Measurements from ENCODE around the gene FAXDC2.
"Not testable (repeated sequence)": the region's sequence is repeated elsewhere in the genome, so short reads cannot be mapped to it uniquely, and the experiment has no call there.

The FAXDC2 gene

GRCh38 chr5:154862766-154863165, 12.4 kb upstream of the FAXDC2 start:
- DNase-seq (ENCODE audit: extremely low read depth in 1 of 2, low read depth in 1 of 2), result no peak

DNA sequence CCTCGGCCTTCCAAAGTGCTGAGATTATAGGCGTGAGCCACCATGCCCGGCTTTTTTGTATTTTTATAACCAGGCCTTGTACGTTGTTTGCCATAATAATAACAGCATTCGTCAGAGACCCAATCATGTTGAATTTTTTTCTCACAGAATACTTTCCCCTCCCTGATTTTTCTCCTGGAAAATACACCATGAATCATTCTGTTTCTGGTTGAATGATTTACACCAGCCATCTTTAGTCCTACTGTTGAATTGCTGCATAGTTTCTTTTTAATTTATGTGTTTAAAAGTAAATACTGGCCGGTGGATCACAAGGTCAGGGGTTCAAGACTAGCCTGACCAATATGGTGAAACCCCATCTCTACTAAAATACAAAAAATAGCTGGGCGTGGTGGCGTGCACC, 11.5 kb upstream of the FAXDC2 start:
- DNase-seq (ENCODE audit: extremely low read depth in 1 of 2, low read depth in 1 of 2), result no peak

- DNase-seq (ENCODE audit: extremely low read depth in 1 of 2, low read depth in 1 of 2), result no peak
Measured at GRCh38 chr5:154860765-154861164, 10.4 kb upstream of the FAXDC2 start.

DNA sequence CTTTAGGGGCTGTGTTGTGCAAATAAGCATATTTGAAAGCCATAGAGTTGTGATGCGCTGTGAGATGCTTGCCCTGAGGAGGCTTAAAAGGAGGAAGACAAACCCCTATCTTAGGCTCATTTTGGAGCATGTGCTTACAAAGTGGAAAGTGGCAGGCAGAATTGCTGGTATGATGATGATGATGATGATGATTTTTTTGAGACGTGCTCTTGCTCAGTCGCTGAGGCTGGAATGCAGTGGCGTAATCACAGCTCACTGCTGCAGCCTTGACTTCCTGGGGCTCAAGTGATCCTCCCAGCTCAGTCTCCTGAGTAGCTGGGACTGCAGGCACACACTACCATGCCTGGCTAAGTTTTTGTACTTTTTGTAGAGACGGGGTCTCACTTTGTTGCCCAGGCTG, 9.7 kb upstream of the FAXDC2 start:
- DNase-seq (ENCODE audit: extremely low read depth in 1 of 2, low read depth in 1 of 2), result no peak

DNA sequence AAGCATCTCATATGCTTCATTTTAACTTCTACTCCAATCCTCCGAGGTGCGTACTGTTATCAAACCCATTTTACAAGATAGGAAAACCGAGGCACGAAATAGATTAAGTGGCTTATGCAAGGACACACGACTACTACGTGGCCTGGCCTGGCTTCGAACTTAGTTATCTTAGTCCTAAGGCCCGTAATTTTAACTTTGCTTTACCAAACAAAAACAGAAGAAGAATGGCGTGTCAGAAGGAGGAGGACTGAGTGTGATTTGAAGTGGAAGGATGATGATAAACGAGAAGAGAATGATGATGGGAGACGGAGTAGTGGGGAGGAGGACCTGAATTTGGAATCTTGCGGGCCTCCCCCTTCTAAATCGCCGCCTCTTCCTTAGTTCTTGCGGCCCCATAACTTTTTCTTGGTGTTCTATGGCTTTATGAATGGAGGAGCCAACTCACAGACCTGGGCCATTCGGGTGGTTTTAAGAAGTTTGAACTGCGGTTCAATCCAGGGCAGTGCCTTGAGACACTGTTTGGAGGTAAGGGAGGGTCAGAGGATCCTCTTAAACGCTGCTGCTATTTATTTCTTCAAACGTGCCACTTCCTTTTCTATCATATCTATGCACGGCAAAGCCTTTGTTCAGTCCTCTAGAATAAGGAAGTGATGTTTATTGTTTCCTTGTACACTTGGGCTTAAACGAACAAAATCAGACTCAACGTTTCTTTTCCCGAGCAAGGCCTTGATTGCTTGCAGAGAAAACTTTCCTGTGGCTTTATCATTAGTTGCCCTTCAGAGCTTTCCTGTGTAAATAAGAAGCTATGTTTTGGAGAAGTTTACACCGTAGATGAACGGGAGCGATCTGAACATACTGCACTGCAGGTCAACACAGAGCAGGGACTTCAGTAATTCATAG, 8.8 kb upstream of the FAXDC2 start:
- no peak for DNase-seq (ENCODE audit: extremely low read depth in 1 of 2, low read depth in 1 of 2)

- peak; percentile 95 to 96 for DNase-seq (ENCODE audit: extremely low read depth in 1 of 2, low read depth in 1 of 2)
Measured at GRCh38 chr5:154858297-154858971, 8.0 kb upstream of the FAXDC2 start, which contains the start of gene CNOT8. CNOT8 (plus strand) TSS chr5:154858627; CDS start chr5:154863279, 4,652 bp downstream.

- peak; percentile 66 to 85 for DNase-seq (ENCODE audit: extremely low read depth in 1 of 2, low read depth in 1 of 2)
Measured at GRCh38 chr5:154857530-154858296, 7.3 kb upstream of the FAXDC2 start.

- DNase-seq (ENCODE audit: extremely low read depth in 1 of 2, low read depth in 1 of 2), result no peak
Measured at GRCh38 chr5:154851351-154851750, 948 bp upstream of the FAXDC2 start.

DNA sequence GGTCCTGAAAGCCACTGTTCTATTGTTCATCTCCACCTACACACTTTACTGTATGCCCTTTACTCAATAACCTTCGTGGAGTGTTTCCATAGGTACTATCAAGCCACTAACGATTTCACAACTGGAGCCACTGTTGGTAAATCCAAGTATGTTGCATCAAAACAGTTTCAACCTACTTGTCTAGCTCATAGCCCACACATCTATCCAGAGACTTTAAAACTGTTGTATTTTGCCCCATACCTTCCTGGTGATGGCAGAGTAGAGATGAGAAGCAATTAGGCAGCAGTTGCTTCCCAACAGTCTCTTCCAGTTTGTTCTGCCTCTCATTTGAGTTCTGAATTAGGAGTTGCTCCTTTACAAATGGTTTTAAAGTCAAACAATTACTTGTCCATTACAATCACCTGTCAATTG, 607 bp downstream of the FAXDC2 start:
- DNase-seq (ENCODE audit: extremely low read depth in 1 of 2, low read depth in 1 of 2), result no peak

DNA sequence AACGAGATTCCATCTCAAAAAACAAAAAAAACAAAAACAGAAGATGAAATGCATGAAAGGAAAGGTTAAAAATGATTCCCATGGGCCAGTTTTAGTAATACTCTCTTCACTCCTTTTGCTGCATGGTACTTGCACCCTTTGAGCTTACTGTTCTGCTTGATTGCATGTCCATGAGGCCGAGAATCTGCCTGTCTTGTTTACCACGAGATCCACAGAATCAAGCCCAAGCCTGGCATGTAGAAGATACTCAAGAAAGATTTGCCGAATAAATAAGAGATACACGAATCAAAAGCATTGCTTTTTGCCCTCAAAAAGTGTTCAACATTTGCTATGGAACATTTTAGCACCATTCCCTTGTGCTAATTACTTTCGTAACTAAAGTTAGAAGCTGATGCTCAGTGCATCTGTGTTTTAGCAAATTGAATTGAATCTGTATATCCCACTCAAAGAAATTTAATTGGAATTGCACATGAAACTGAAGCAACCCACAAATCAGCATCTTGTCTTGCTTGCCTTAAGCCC, 1.1 kb downstream of the FAXDC2 start:
- DNase-seq (ENCODE audit: extremely low read depth in 1 of 2, low read depth in 1 of 2), result no peak

GRCh38 chr5:154844809-154845208, 5.6 kb downstream of the FAXDC2 start:
- no peak for DNase-seq (ENCODE audit: extremely low read depth in 1 of 2, low read depth in 1 of 2)

DNA sequence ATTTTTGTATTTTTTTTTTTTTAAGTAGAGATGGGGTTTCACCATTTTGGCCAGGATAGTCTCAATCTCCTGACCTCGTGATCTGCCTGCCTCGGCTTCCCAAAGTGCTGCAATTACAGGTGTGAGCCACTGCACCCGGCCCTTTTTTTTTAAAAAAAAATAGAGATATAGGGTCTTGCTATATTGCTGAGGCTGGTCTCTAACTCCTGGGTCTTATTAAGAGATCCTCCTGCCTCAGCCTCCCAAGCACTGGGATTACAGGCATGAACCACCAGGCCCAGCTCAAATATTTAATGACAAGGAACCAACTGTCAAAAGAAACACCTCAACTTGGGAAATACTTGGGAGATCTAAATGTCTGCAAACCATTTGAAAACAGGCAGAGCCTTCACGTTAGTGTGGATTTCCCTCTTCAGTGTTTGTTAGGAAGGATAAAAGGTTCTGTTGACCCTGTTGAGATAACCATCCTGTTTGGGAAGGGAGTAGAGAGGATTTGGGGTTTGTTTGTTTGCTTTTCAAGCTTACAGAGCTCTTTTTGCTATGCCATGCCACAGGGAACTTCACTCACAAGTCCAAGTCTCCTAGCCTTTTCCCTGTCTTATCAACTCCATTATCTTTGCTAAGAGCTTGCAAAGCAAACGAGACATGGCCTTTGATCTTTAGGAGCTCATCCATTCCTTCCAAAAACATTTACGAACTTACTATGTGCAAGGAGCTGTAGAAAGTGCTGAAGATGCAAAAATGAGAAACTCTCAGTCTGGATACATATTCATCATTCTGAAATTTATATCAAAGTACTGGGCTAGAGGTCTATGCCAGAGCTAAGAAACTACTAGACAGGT, 7.5 kb downstream of the FAXDC2 start:
- DNase-seq (ENCODE audit: extremely low read depth in 1 of 2, low read depth in 1 of 2), result no peak

DNA sequence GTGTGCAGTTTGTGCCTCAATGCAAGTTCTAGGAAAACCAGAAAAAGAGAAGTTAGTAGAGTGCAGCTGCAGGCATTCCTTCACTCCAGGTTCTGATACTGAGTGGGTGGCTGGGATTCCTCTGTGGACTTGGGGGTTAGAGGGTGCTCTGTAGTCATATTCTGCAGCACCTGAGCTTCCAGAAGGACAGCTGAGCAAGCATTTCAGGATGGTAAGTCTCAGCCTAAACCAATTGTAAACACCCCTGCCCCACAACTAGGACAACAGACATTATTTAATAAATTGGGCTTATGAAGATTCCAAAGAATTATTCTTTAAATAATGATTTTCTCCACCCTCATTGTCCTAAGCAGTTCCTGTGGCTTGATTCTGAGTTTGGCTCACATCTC, 9.1 kb downstream of the FAXDC2 start:
- no peak for DNase-seq (ENCODE audit: extremely low read depth in 1 of 2, low read depth in 1 of 2)

GRCh38 chr5:154840435-154841272, 9.7 kb downstream of the FAXDC2 start:
- DNase-seq (ENCODE audit: extremely low read depth in 1 of 2, low read depth in 1 of 2), result no peak

GRCh38 chr5:154837009-154837901, 13.1 kb downstream of the FAXDC2 start:
- DNase-seq (ENCODE audit: extremely low read depth in 1 of 2, low read depth in 1 of 2), result no peak

GRCh38 chr5:154836225-154836624, 14.2 kb downstream of the FAXDC2 start:
- DNase-seq (ENCODE audit: extremely low read depth in 1 of 2, low read depth in 1 of 2), result no peak

- not testable (repeated sequence) for DNase-seq (ENCODE audit: extremely low read depth in 1 of 2, low read depth in 1 of 2)
Measured at GRCh38 chr5:154835701-154836052, 14.7 kb downstream of the FAXDC2 start.

DNA sequence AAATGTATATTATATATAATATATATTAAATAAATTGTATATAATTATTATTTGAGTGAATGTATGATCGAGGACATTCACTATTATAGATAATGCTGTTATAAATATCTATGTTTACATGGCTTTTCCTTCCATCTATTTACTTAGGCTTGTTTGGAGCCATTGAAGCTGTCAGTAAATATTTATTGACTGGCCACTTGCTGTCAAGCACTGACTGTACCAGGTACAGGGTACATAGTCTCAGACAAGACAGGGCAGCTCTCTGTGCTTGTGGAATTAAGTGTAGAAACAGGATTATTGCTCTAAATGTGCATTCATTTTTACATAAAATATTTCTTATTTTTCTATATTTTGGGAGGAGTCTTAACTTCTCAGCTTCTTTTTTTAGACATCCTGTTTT, 16.4 kb downstream of the FAXDC2 start:
- no peak for DNase-seq (ENCODE audit: extremely low read depth in 1 of 2, low read depth in 1 of 2)

All from stimulated activated CD8-positive, alpha-beta memory T cell treated with anti-CD3 and anti-CD28 coated beads, Interleukin-7, amount 100 ng/mL, for 48 hours (primary cell).